B cell (primary cell): Measurements from ENCODE around the gene PSMC3IP. TPM values are rescaled to one million over a fixed set of nuclear protein-coding genes. Genes with fewer than 3 reads are reported as not detected.
"Not testable (repeated sequence)": the region's sequence is repeated elsewhere in the genome, so short reads cannot be mapped to it uniquely, and the experiment has no call there.

ENCODE experiments used
- ATAC-seq: fragments of 200-7000 bp; cut with Tn5 transposase; one replicate; pipeline ENCODE4 v1.10.0; 2021; ENCODE audit warnings: low read depth, mild to moderate bottlenecking, moderate number of reproducible peaks, moderate library complexity
- CTCF ChIA-PET: fragments of 350-600 bp; sonication (Branson Sonifier 250); formaldehyde crosslinking; loops from one replicate; lab custom pipeline; 2021; ENCODE audit warnings: antibody characterized with exemption, inconsistent platforms; lab: Charles Lee
- POLR2A ChIA-PET: fragments of 350-600 bp; sonication (Branson Sonifier 250); formaldehyde crosslinking; loops from one replicate; lab custom pipeline; 2021; ENCODE audit warnings: antibody characterized with exemption; lab: Charles Lee
- DNase-seq: peaks from one replicate; pipeline ENCODE4 v3.0.0; 2013
- H2AFZ ChIP-seq: 2 replicates; pipeline ENCODE4 v1.6.1; 2012; ENCODE audit warnings: mild to moderate bottlenecking, low read depth, low read length; ENCODE audit not compliant: insufficient read depth, poor library complexity, severe bottlenecking
- H3K27ac ChIP-seq, 2 donors: 1 replicate in 1 of 2; 2 replicates in 1 of 2; pipeline ENCODE4 v1.5.1; 2012 to 2013; ENCODE audit warnings: low read length in 2 of 2, mild to moderate bottlenecking in 2 of 2, moderate library complexity in 1 of 2
- H3K27me3 ChIP-seq, 4 experiments: fragments of 200-600 bp in 1 of 4; sonication (generic) in 1 of 4; replicated peaks in 1 of 4; 1 replicate in 2 of 4; 2 replicates in 2 of 4; pipeline versions ENCODE4 v1.6.1 to v1.7.0; 2013 to 2016; ENCODE audit warnings: low read length in 3 of 4, mild to moderate bottlenecking in 2 of 4, mixed read lengths in 1 of 4, moderate library complexity in 1 of 4; ENCODE audit not compliant: insufficient read depth in 4 of 4, control insufficient read depth in 3 of 4; ENCODE audit errors: control extremely low read depth in 1 of 4
- H3K36me3 ChIP-seq, 2 experiments: replicated peaks in 1 of 2; 1 replicate in 1 of 2; 2 replicates in 1 of 2; pipeline versions ENCODE4 v1.6.1 to v1.7.1; 2013; ENCODE audit warnings: low read length in 1 of 2; ENCODE audit not compliant: insufficient read depth in 2 of 2, control insufficient read depth in 1 of 2; ENCODE audit errors: control extremely low read depth in 1 of 2, extremely low read depth in 1 of 2
- H3K4me1 ChIP-seq, 2 donors: fragments of 200-600 bp in 1 of 2; sonication (generic) in 1 of 2; 1 replicate in 1 of 2; 2 replicates in 1 of 2; pipeline versions ENCODE4 v1.5.1 to v1.6.1; 2013 to 2017; ENCODE audit warnings: low read length in 2 of 2; ENCODE audit not compliant: control insufficient read depth in 2 of 2, insufficient read depth in 2 of 2
- H3K4me2 ChIP-seq: replicated peaks from 2 replicates; pipeline ENCODE3; 2012; ENCODE audit warnings: mild to moderate bottlenecking, low read depth, low read length; ENCODE audit not compliant: poor library complexity, severe bottlenecking
- H3K4me3 ChIP-seq, 5 experiments: fragments of 200-600 bp in 1 of 5; sonication (generic) in 1 of 5; 1 replicate in 3 of 5; 2 replicates in 2 of 5; pipeline versions ENCODE4 v1.5.1 to v1.7.0; 2011 to 2016; ENCODE audit warnings: low read length in 4 of 5, mild to moderate bottlenecking in 4 of 5, low read depth in 2 of 5, control low read depth in 1 of 5, moderate library complexity in 1 of 5; ENCODE audit not compliant: insufficient read depth in 1 of 5; ENCODE audit errors: control extremely low read depth in 1 of 5, extremely low read depth in 1 of 5
- H3K79me2 ChIP-seq: fragments of 200-600 bp; sonication (generic); one replicate; pipeline ENCODE4 v1.6.0; 2016; ENCODE audit warnings: low read length; ENCODE audit not compliant: control insufficient read depth, insufficient read depth
- H3K9ac ChIP-seq: fragments of 200-600 bp; sonication (generic); 2 replicates; pipeline ENCODE4 v1.6.1; 2017; ENCODE audit warnings: mild to moderate bottlenecking, low read length, moderate library complexity
- H3K9me3 ChIP-seq, 3 donors: one replicate each; pipeline versions ENCODE4 v1.6.1 to v1.7.1; 2013; ENCODE audit warnings: low read length in 2 of 3; ENCODE audit not compliant: control insufficient read depth in 2 of 3, insufficient read depth in 1 of 3; ENCODE audit errors: control extremely low read depth in 1 of 3
- H4K20me1 ChIP-seq: 2 replicates; pipeline ENCODE4 v1.6.0; 2012; ENCODE audit warnings: mild to moderate bottlenecking, low read length; ENCODE audit not compliant: insufficient read depth, control insufficient read depth, poor library complexity, severe bottlenecking
- H3K27ac Mint-ChIP-seq: one replicate; pipeline ENCODE4 v1.8.0; 2021; ENCODE audit warnings: mixed read lengths
- H3K27me3 Mint-ChIP-seq: one replicate; pipeline ENCODE4 v1.8.0; 2021; ENCODE audit warnings: mixed read lengths
- H3K4me1 Mint-ChIP-seq: one replicate; pipeline ENCODE4 v1.8.0; 2021; ENCODE audit warnings: mixed read lengths
- H3K4me3 Mint-ChIP-seq: one replicate; pipeline ENCODE4 v1.8.0; 2021; ENCODE audit warnings: mixed read lengths
- H3K9me3 Mint-ChIP-seq: one replicate; pipeline ENCODE4 v1.8.0; 2022; ENCODE audit warnings: mixed read lengths; ENCODE audit not compliant: insufficient read depth
- CTCF ChIP-seq: fragments of 200-600 bp; IDR thresholded peaks from one replicate; pipeline ENCODE4 v1.8.0; 2022; ENCODE audit warnings: antibody characterized with exemption, mild to moderate bottlenecking
- EZH2 ChIP-seq: IDR thresholded peaks from 2 replicates; pipeline ENCODE4 v1.6.1; 2012; ENCODE audit warnings: borderline replicate concordance, low read depth, mild to moderate bottlenecking, moderate library complexity, low read length; ENCODE audit not compliant: insufficient read depth, poor library complexity, severe bottlenecking
- WGBS: methylation state at CpG from one replicate; pipeline ENCODE4 v1.1.5; 2013; ENCODE audit warnings: missing lambda C conversion rate; ENCODE audit not compliant: insufficient coverage; 5-methylcytosine and 5-hydroxymethylcytosine counted together
- intact Hi-C: fragments of 100-400 bp; cut with micrococcal nuclease; formaldehyde crosslinking; loops from one replicate; pipeline ENCODE4 v1.10.0; 2022
- polyA plus RNA-seq: library from polyadenylated mRNA; depleted of rRNA; stranded (reverse); fragments of >200 nt; gene quantifications from 2 replicates; pipeline ENCODE4 v1.2.3, GENCODE V29; 2012
- total RNA-seq, 2 donors: library from RNA; stranded (reverse); fragments of 120-200 nt in 1 of 2; gene quantifications; 1 replicate in 1 of 2; 2 replicates in 1 of 2; pipeline versions ENCODE4 v1.2.3 to v1.2.4, GENCODE V29; 2013 to 2022

PSMC3IP gene
- total and polyA plus RNA-seq, 2 donors (not counting 1 experiment from before 2014, with no cell fraction given): 2.8 to 10.4 TPM

GRCh38 chr17:42609814-42610801, 32.6 kb upstream of the PSMC3IP start:
- Histone ChIP-seq H3K4me3 (peak overlapping the region; percentile 65 to 95 (median 83)), H3K36me3 (peaks cover 0 to 21% of the 10 kb centered on the region in 2 experiments), H3K4me2 (peak overlapping the region; percentile 93), H3K4me1 (peaks cover 33 to 36% of the 10 kb centered on the region in 2 donors), H3K79me2 (peaks cover 47% of the 10 kb centered on the region), H2AFZ (peak overlapping the region; percentile 98), H3K9ac (peak overlapping the region; percentile 91), H3K27ac (peak overlapping the region; percentile 58 to 76), H4K20me1 (peaks cover 38% of the 10 kb centered on the region)
- not testable (repeated sequence) for DNase-seq, H3K9me3 Mint-ChIP-seq, H3K27me3 Mint-ChIP-seq, ATAC-seq, H3K27me3 ChIP-seq, H3K9me3 ChIP-seq
- peak overlapping the region; percentile 98 for H3K27ac Mint-ChIP-seq
- H3K4me3 Mint-ChIP-seq: peak overlapping the region; percentile 100
- POLR2A ChIA-PET: interaction anchor here (0.6 to 3.0 kb wide), 5 partner anchors 32 to 500 kb away, joined by 3 to 19 read pairs (median 3); partner anchors contain the start of genes PLEKHH3 and PSMC3IP
- CTCF ChIA-PET: interaction anchor here (0.7 to 3.3 kb wide), 8 partner anchors 25 to 153 kb away, joined by 3 to 35 read pairs (median 6); partner anchors contain the start of genes PLEKHH3 and PSMC3IP
- peaks cover 43% of the 10 kb centered on the region for H3K4me1 Mint-ChIP-seq
- intact Hi-C loops: loop anchor here (1.0 kb wide), 7 partner anchors 33 to 388 kb away; partner anchors contain the start of genes EZH1, NAGLU, PSMC3IP and PTGES3L
- 21% methylated on average over 27 of the region's 42 CpGs for WGBS

- POLR2A ChIA-PET: interaction anchor here (0.6 to 3.0 kb wide), 6 partner anchors 31 to 233 kb away, joined by 3 to 19 read pairs (median 5); partner anchors contain the start of genes PLEKHH3 and PSMC3IP
- peak within 1 kb of the TSS; percentile 93 for H3K4me2 ChIP-seq
- DNase-seq (peak; percentile 100), ATAC-seq (peak; percentile 91)
- peak within 1 kb of the TSS; percentile 73 to 95 (median 85) for H3K4me3 ChIP-seq
- H3K27me3 ChIP-seq: no peaks in the 10 kb centered on the region
- H2AFZ ChIP-seq: peak within 1 kb of the TSS; percentile 98
- under 1% methylated on average over 66 of the region's 66 CpGs for WGBS
- CTCF ChIA-PET: interaction anchor here (0.7 to 3.3 kb wide), 14 partner anchors 24 to 203 kb away, joined by 3 to 35 read pairs (median 4); partner anchors contain the start of genes PLEKHH3 and PSMC3IP
- peak within 1 kb of the TSS; percentile 91 for H3K9ac ChIP-seq
- Mint-ChIP-seq H3K4me1 (peaks cover 51% of the 10 kb centered on the region), H3K27ac (peak within 1 kb of the TSS; percentile 98), H3K9me3 (no peaks in the 10 kb centered on the region), H3K4me3 (peak within 1 kb of the TSS; percentile 100), H3K27me3 (no peaks in the 10 kb centered on the region)
- H3K79me2 ChIP-seq: peaks cover 56% of the 10 kb centered on the region
- peak within 1 kb of the TSS; percentile 79 to 95 for H3K27ac ChIP-seq
- H3K9me3 ChIP-seq: no peaks in the 10 kb centered on the region
- intact Hi-C loops: loop anchor here (1.0 kb wide), 7 partner anchors 32 to 389 kb away; partner anchors contain the start of genes EZH1, NAGLU, PSMC3IP and PTGES3L
- peaks cover 38 to 42% of the 10 kb centered on the region in 2 donors for H3K4me1 ChIP-seq
- H4K20me1 ChIP-seq: peaks cover 46% of the 10 kb centered on the region
- TF ChIP-seq EZH2: no peak
- TF ChIP-seq CTCF: peak; percentile 37
- peaks cover 0 to 20% of the 10 kb centered on the region in 2 experiments for H3K36me3 ChIP-seq
These were observed 31.8 kb upstream of the PSMC3IP start, which contains the start of the genes RETREG3 and TUBG1 for GRCh38 chr17:42609182-42609813. Gene RETREG3, minus strand, starts transcription at chr17:42609374. Its CDS starts 50 bp downstream, at chr17:42609324. Gene TUBG1, plus strand, starts transcription at chr17:42609683. Its CDS starts 55 bp downstream, at chr17:42609738.
